Suprapubic skin (tissue), 4 donors: ENCODE results near the gene ZNF784.

Experiments
- CTCF ChIP-seq, 2 donors: fragments of 200-600 bp in 1 of 2; fragments of 450-650 bp in 1 of 2; sonication (generic) in 1 of 2; IDR thresholded peaks; one replicate each; pipeline ENCODE4 v1.5.1; 2016 to 2019; ENCODE audit warnings: antibody characterized with exemption in 2 of 2, mild to moderate bottlenecking in 1 of 2, moderate library complexity in 1 of 2
- EP300 ChIP-seq: sonication (generic); formaldehyde crosslinking; IDR thresholded peaks from one replicate; pipeline ENCODE4 v1.6.1; 2017; ENCODE audit warnings: antibody characterized with exemption
- POLR2A ChIP-seq, 2 donors: fragments of 450-650 bp; IDR thresholded peaks; one replicate each; pipeline ENCODE4 v1.6.1; 2017; ENCODE audit warnings: antibody characterized with exemption in 2 of 2, mild to moderate bottlenecking in 2 of 2, moderate library complexity in 2 of 2
- POLR2AphosphoS5 ChIP-seq, 3 donors: sonication (generic); formaldehyde crosslinking; IDR thresholded peaks; one replicate each; pipeline ENCODE4 v1.6.1; 2017; ENCODE audit warnings: antibody characterized with exemption in 3 of 3

- TF ChIP-seq CTCF (IDR thresholded peaks at IDR 0.05): no peak
- peak in 1 of 3 donors; percentile 22 for TF ChIP-seq POLR2AphosphoS5 (IDR thresholded peaks at IDR 0.05)
- TF ChIP-seq EP300: no peak
- TF ChIP-seq POLR2A (IDR thresholded peaks at IDR 0.05): no peak
Observed at GRCh38 chr19:55580628-55581144, 43.7 kb downstream of the ZNF784 start, which contains the start of gene ZNF579.
